Left hindlimb (tissue), 1 donor: Measurements from ENCODE around the gene ELMO3.

Source experiments
- DNase-seq: peaks from one replicate; pipeline ENCODE4 v3.0.0-alpha.2; 2018

ELMO3 gene

GRCh38 chr16:67163999-67164558 lies 34.9 kb upstream of the ELMO3 start:
- no peak for DNase-seq

- no peak for DNase-seq
Observed at GRCh38 chr16:67164599-67165061, 34.3 kb upstream of the ELMO3 start, which contains the start of gene HSF4. Gene HSF4, plus strand, starts transcription at chr16:67164745. Its CDS starts 67 bp downstream, at chr16:67164812.

- DNase-seq, result no peak
Observed at GRCh38 chr16:67165121-67166078, 33.5 kb upstream of the ELMO3 start.

- DNase-seq, result no peak
Observed at GRCh38 chr16:67166110-67166547, 32.8 kb upstream of the ELMO3 start.

- no peak for DNase-seq
Observed at GRCh38 chr16:67166598-67167168, 32.2 kb upstream of the ELMO3 start.

- DNase-seq, result no peak
Observed at GRCh38 chr16:67167588-67167987, 31.3 kb upstream of the ELMO3 start.

- no peak for DNase-seq
Observed at GRCh38 chr16:67169011-67169451, 29.9 kb upstream of the ELMO3 start.

- no peak for DNase-seq
Observed at GRCh38 chr16:67169642-67170167, 29.2 kb upstream of the ELMO3 start.

- peak; percentile 83 for DNase-seq
Observed at GRCh38 chr16:67170168-67170948, 28.6 kb upstream of the ELMO3 start, which contains the start of gene NOL3. Gene NOL3, plus strand, starts transcription at chr16:67170538.

- no peak for DNase-seq
Observed at GRCh38 chr16:67170949-67171649, 27.8 kb upstream of the ELMO3 start.

- no peak for DNase-seq
Observed at GRCh38 chr16:67173323-67173722, 25.6 kb upstream of the ELMO3 start.

- DNase-seq, result peak; percentile 72
Observed at GRCh38 chr16:67173808-67174705, 24.9 kb upstream of the ELMO3 start.

GRCh38 chr16:67174706-67175231 lies 24.2 kb upstream of the ELMO3 start:
- no peak for DNase-seq

- no peak for DNase-seq
Observed at GRCh38 chr16:67176662-67177061, 22.3 kb upstream of the ELMO3 start.

- DNase-seq, result peak; percentile 64
Observed at GRCh38 chr16:67177743-67178699, 20.9 kb upstream of the ELMO3 start.

- DNase-seq, result no peak
Observed at GRCh38 chr16:67179421-67180080, 19.4 kb upstream of the ELMO3 start.

GRCh38 chr16:67180166-67180565 lies 18.8 kb upstream of the ELMO3 start:
- DNase-seq, result peak; percentile 25

GRCh38 chr16:67181346-67181745 lies 17.6 kb upstream of the ELMO3 start:
- no peak for DNase-seq

- DNase-seq, result no peak
Observed at GRCh38 chr16:67182288-67182687, 16.6 kb upstream of the ELMO3 start.
